PC-9 (cell line): ENCODE results near the gene C11orf58.

Source experiments
- CTCF ChIP-seq: fragments of 200-600 bp; sonication (generic); conservative IDR thresholded peaks from 2 replicates; pipeline ENCODE4 v1.6.1; 2017; ENCODE audit warnings: mixed run types, antibody characterized with exemption, mild to moderate bottlenecking, moderate library complexity
- EZH2 ChIP-seq: fragments of 200-600 bp; sonication (generic); IDR thresholded peaks from 2 replicates; pipeline ENCODE4 v1.8.0; 2017; ENCODE audit warnings: antibody characterized with exemption, low read depth

- no peak for TF ChIP-seq CTCF
- TF ChIP-seq EZH2: no peak
These were observed 67.5 kb downstream of the C11orf58 start for GRCh38 chr11:16805938-16806337.
